ENCODE measurements around the gene KLF16. TPM values are rescaled to one million over a fixed set of nuclear protein-coding genes. Genes with fewer than 3 reads are reported as not detected.

The KLF16 gene
- total and polyA plus RNA-seq, 10 of the 15 experiments (the other 5 are each of a cell fraction or from before 2014, with no cell fraction given): 0.03 to 41.2 (median 2.6) TPM

DNA sequence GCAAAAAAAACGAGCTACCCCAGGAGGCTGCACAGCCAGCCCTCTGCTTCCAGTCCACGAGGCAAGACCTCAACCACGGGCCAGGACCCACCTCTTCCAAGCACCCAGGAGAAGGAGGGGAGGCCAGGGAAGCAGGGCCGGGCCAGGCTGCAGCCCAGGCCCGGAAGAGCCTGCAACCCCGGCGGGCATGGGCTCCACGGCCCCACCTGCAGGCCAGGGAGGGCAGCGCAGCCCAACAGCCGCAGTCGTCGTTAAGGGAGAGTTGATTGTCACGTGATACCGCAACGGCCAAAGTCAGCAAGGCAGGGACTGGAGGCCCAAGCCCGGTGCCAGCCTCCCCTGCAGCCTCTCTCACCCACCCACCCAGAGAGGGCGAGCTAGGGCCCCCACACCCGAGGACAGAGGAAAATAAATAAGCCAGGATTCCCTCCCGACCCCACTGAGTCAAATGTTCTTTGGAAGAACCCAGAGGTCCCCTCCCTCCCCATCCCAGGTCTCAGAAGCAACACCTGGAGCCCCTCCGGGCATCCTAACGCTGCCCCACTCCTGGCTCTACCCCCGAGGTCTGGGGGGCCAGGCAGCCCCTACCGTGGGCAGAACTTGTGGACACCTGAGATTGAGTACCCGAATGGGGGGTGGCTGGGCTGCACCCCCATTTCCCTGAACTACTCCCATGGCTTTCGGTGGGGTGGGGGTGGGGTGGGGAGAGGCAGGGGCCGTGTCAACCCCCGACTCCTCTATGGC lies 9.9 kb downstream of the KLF16 start (continued):
- TF ChIP-seq, protein P1, sequence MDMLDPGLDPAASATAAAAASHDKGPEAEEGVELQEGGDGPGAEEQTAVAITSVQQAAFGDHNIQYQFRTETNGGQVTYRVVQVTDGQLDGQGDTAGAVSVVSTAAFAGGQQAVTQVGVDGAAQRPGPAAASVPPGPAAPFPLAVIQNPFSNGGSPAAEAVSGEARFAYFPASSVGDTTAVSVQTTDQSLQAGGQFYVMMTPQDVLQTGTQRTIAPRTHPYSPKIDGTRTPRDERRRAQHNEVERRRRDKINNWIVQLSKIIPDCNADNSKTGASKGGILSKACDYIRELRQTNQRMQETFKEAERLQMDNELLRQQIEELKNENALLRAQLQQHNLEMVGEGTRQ (IDR thresholded peaks at IDR 0.05; ENCODE audit: borderline replicate concordance, low read depth, low read length): peak; percentile 70
- TF ChIP-seq NBN (IDR thresholded peaks at IDR 0.05) (0 out of 2 replicates have a peak, but pooled peaks have one; percentile 52), MEF2A (IDR thresholded peaks at IDR 0.05; ENCODE audit: insufficient read depth, low read depth, low read length) (no peak), FOXM1 (IDR thresholded peaks at IDR 0.05; ENCODE audit: low read depth, low read length) (no peak; the same call in 1 of the 2 replicates), PAX5 (IDR thresholded peaks at IDR 0.05; ENCODE audit: borderline replicate concordance, low read depth, low read length) (no peak), ZZZ3 (IDR thresholded peaks at IDR 0.05; ENCODE audit: control insufficient read depth, insufficient read length, low read depth) (no peak), SREBF2 (IDR thresholded peaks at IDR 0.05; ENCODE audit: low read length) (no peak), SMAD1 (IDR thresholded peaks at IDR 0.05; ENCODE audit: low read depth, partially characterized antibody) (no peak), KLF5 (IDR thresholded peaks at IDR 0.05; ENCODE audit: partially characterized antibody) (no peak), ZSCAN29 (IDR thresholded peaks at IDR 0.05) (no peak), ESRRA (IDR thresholded peaks at IDR 0.05; ENCODE audit: low read length) (no peak), BHLHE40 (IDR thresholded peaks at IDR 0.05; ENCODE audit: borderline replicate concordance in 1 of 2, low read depth in 2 of 2, low read length in 1 of 2) (peak; percentile 90 to 96)
- TF ChIP-seq, protein P2, sequence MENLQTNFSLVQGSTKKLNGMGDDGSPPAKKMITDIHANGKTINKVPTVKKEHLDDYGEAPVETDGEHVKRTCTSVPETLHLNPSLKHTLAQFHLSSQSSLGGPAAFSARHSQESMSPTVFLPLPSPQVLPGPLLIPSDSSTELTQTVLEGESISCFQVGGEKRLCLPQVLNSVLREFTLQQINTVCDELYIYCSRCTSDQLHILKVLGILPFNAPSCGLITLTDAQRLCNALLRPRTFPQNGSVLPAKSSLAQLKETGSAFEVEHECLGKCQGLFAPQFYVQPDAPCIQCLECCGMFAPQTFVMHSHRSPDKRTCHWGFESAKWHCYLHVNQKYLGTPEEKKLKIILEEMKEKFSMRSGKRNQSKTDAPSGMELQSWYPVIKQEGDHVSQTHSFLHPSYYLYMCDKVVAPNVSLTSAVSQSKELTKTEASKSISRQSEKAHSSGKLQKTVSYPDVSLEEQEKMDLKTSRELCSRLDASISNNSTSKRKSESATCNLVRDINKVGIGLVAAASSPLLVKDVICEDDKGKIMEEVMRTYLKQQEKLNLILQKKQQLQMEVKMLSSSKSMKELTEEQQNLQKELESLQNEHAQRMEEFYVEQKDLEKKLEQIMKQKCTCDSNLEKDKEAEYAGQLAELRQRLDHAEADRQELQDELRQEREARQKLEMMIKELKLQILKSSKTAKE (IDR thresholded peaks at IDR 0.05; ENCODE audit: low read depth, poor library complexity, severe bottlenecking): no peak
- TF ChIP-seq, protein P3, sequence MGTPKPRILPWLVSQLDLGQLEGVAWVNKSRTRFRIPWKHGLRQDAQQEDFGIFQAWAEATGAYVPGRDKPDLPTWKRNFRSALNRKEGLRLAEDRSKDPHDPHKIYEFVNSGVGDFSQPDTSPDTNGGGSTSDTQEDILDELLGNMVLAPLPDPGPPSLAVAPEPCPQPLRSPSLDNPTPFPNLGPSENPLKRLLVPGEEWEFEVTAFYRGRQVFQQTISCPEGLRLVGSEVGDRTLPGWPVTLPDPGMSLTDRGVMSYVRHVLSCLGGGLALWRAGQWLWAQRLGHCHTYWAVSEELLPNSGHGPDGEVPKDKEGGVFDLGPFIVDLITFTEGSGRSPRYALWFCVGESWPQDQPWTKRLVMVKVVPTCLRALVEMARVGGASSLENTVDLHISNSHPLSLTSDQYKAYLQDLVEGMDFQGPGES (IDR thresholded peaks at IDR 0.05): no peak
